Adipocyte (in vitro differentiated cells): ENCODE measurements around the gene CARD10.
A peak's percentile ranks its signal among the peaks of the same experiment; 100 is the strongest.
"Not testable (repeated sequence)": the region's sequence is repeated elsewhere in the genome, so short reads cannot be mapped to it uniquely, and the experiment has no call there.

Experiments
- DNase-seq: peaks from one replicate; pipeline ENCODE4 v3.0.0-alpha.2; 2015; ENCODE audit warnings: low read depth
- H3K27me3 ChIP-seq: replicated peaks from 2 replicates; pipeline ENCODE4 v1.7.0; 2013; ENCODE audit warnings: mild to moderate bottlenecking, low read length, moderate library complexity; ENCODE audit not compliant: control insufficient read depth, insufficient read depth
- H3K36me3 ChIP-seq: 2 replicates; pipeline ENCODE4 v1.7.0; 2013; ENCODE audit warnings: low read length, mild to moderate bottlenecking, moderate library complexity; ENCODE audit not compliant: control insufficient read depth, insufficient read depth, severe bottlenecking
- H3K4me1 ChIP-seq: 2 replicates; pipeline ENCODE4 v1.7.0; 2013; ENCODE audit warnings: mild to moderate bottlenecking, low read length, moderate library complexity; ENCODE audit not compliant: control insufficient read depth, insufficient read depth
- H3K4me3 ChIP-seq: 2 replicates; pipeline ENCODE4 v1.7.0; 2013; ENCODE audit warnings: mild to moderate bottlenecking, low read length, moderate library complexity
- H3K9ac ChIP-seq: 2 replicates; pipeline ENCODE4 v1.7.0; 2013; ENCODE audit warnings: mild to moderate bottlenecking, low read length, moderate library complexity
- H3K9me3 ChIP-seq: 2 replicates; pipeline ENCODE4 v1.7.0; 2013; ENCODE audit warnings: mild to moderate bottlenecking, low read length, moderate library complexity; ENCODE audit not compliant: control insufficient read depth

Gene CARD10

GRCh38 chr22:37538590-37539357, 19.6 kb upstream of the CARD10 start:
- H3K36me3 ChIP-seq, result no peaks in the 10 kb centered on the region
- DNase-seq, result peak; percentile 96
- H3K27me3 ChIP-seq, result no peaks in the 10 kb centered on the region
- peaks cover 20% of the 10 kb centered on the region for H3K4me1 ChIP-seq
- H3K4me3 ChIP-seq, result peak overlapping the region; percentile 21
- peak overlapping the region; percentile 56 for H3K9ac ChIP-seq
- H3K9me3 ChIP-seq, result no peaks in the 10 kb centered on the region

DNA sequence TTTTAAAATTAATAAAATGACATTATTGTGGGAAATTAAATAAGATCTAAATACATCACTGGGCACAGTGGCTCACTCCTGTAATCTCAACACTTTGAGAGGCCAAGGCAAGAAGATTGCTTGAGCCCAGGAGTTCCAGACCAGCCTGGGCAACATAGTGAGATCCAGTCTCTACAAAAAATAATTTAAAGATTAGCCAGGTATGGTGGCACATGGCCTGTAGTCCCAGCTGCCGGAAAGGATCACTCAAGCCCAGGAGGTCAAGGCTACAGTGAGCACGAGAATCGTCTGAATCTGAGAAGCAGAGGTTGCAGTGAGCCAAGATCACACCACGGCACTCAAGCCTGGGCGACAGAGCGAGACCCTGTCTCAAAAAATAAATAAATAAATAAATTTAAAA, 15.9 kb upstream of the CARD10 start:
- Histone ChIP-seq H3K4me1 (peaks cover 17% of the 10 kb centered on the region), H3K9ac (no peak overlapping the region), H3K36me3 (no peaks in the 10 kb centered on the region), H3K27me3 (no peaks in the 10 kb centered on the region), H3K4me3 (no peak overlapping the region), H3K9me3 (no peaks in the 10 kb centered on the region)
- no peak for DNase-seq

GRCh38 chr22:37534445-37534844, 15.2 kb upstream of the CARD10 start:
- H3K9me3 ChIP-seq, result no peaks in the 10 kb centered on the region
- no peak for DNase-seq
- peaks cover 17% of the 10 kb centered on the region for H3K4me1 ChIP-seq
- no peaks in the 10 kb centered on the region for H3K36me3 ChIP-seq
- H3K4me3 ChIP-seq, result no peak overlapping the region
- H3K9ac ChIP-seq, result no peak overlapping the region
- no peaks in the 10 kb centered on the region for H3K27me3 ChIP-seq

- no peaks in the 10 kb centered on the region for H3K27me3 ChIP-seq
- DNase-seq, result peak; percentile 79
- no peaks in the 10 kb centered on the region for H3K36me3 ChIP-seq
- no peak overlapping the region for H3K9ac ChIP-seq
- H3K4me1 ChIP-seq, result peaks cover 15% of the 10 kb centered on the region
- H3K9me3 ChIP-seq, result no peaks in the 10 kb centered on the region
- H3K4me3 ChIP-seq, result no peak overlapping the region
Observed at GRCh38 chr22:37533995-37534394, 14.8 kb upstream of the CARD10 start.

GRCh38 chr22:37529652-37530345, 10.6 kb upstream of the CARD10 start:
- no peaks in the 10 kb centered on the region for H3K9me3 ChIP-seq
- no peak for DNase-seq
- peaks cover 32% of the 10 kb centered on the region for H3K4me1 ChIP-seq
- no peaks in the 10 kb centered on the region for H3K36me3 ChIP-seq
- H3K9ac ChIP-seq, result no peak overlapping the region
- H3K27me3 ChIP-seq, result no peaks in the 10 kb centered on the region
- H3K4me3 ChIP-seq, result no peak overlapping the region

- DNase-seq, H3K27me3 ChIP-seq, H3K9ac ChIP-seq, H3K36me3 ChIP-seq, H3K4me3 ChIP-seq, H3K9me3 ChIP-seq: not testable (repeated sequence)
- peaks cover 23% of the 10 kb centered on the region for H3K4me1 ChIP-seq
Observed at GRCh38 chr22:37527952-37528351, 8.7 kb upstream of the CARD10 start.

DNA sequence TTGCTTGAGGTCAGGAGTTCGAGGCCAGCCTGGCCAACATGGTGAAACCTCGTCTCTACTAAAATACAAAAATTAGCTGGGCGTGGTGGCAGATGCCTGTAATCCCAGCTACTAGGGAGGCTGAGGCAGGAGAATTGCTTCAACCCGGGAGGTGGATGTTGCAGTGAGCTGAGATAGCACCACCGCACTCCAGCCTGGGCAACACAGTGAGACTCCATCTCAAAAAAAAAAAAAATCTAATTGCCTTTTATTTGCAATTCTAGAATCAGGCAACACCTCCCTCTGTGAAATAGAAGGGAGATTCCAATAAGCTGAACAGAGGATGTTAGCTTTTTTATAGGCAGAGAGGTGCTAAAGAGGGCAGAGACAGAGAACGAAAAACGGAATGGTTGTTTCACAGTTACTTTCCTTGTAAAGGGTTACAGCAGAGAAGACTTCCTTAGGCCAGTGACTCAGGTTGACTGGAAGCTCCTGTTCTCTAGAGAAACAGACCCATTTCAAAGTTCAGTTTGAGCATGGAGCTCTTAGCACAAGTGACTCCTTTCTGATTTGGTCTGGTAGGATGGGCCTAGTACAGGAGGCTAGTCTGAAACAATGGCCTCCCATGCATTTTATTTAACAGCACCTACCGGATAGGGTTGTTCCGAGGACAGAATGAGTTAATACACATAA, 8.0 kb upstream of the CARD10 start:
- not testable (repeated sequence) for DNase-seq, H3K27me3 ChIP-seq, H3K36me3 ChIP-seq, H3K4me3 ChIP-seq, H3K9ac ChIP-seq, H3K9me3 ChIP-seq
- peaks cover 23% of the 10 kb centered on the region for H3K4me1 ChIP-seq

GRCh38 chr22:37526376-37526775, 7.2 kb upstream of the CARD10 start:
- Histone ChIP-seq H3K4me3 (peak overlapping the region; percentile 10), H3K27me3 (no peaks in the 10 kb centered on the region), H3K4me1 (peaks cover 23% of the 10 kb centered on the region), H3K36me3 (no peaks in the 10 kb centered on the region), H3K9me3 (no peaks in the 10 kb centered on the region), H3K9ac (peak overlapping the region; percentile 28)
- DNase-seq, result peak; percentile 38

DNA sequence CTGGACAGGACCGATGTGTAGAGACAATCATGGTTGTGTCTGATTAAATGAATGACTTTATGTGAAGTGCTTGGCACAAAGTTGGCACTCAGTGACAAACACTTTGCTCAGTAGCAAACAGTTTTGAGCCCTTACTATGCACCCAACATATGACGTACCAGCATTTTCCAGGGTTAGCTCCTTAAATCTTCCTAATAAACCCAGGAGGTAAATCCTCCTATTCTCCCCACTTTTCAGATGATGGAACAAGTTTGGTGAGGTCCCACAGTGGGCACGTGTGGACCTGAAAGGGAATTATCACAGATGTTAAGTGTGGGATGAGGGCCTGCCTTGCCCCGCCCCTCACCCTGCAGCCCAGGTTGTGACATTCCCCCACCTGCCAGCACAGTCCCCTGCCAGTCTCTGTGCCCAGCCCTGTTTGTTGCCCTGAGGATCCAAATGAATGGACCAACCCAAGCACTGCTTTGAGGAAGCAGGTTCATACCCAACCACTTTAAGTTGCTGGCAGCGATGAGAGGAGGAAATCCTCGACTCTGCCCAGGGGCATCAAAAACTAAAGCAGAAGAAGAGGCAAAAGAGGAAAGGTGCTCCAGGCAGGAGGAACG, 6.6 kb upstream of the CARD10 start:
- DNase-seq, result no peak
- peak overlapping the region; percentile 10 for H3K4me3 ChIP-seq

DNA sequence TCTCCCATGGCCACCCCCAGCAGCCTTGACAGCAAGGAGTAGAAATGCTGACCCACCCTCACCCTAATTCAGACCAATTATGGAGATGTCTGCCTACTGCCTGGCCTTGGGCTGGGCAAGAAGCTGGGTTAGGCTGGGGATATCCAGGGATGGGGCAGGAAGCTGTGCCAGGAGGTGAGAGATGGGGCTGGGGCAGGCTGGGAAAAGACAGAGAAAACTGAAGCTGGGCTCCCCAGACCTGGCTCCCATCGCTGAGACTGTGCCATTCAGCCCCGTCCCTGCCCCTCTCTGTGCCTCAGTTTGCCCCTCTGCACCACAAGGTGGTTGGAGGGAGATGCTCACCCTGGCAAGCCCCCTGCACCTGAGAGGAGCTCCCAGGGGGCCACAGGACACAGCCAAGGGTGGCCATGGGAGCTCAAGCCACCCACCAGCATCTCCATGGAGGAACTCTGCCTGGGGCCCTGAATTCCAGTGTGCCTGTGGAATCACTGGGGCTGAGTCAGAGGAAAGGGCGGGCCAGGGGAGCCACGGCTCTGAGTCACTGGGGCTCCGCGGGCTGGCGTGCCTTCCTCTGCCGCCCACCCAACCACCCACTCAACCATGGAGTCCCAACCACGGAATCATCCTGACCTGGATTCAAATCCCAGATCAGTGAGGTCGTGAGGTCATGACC, 6.0 kb upstream of the CARD10 start:
- no peaks in the 10 kb centered on the region for H3K27me3 ChIP-seq
- H3K4me3 ChIP-seq, result peak overlapping the region; percentile 26
- DNase-seq, result peak; percentile 89
- peaks cover 23% of the 10 kb centered on the region for H3K4me1 ChIP-seq
- no peaks in the 10 kb centered on the region for H3K36me3 ChIP-seq
- H3K9ac ChIP-seq, result peak overlapping the region; percentile 28
- no peaks in the 10 kb centered on the region for H3K9me3 ChIP-seq

More for the DNA sequence above, 6.6 kb upstream of the CARD10 start:
- Histone ChIP-seq H3K36me3 (no peaks in the 10 kb centered on the region), H3K9ac (peak overlapping the region; percentile 28), H3K4me1 (peaks cover 23% of the 10 kb centered on the region), H3K9me3 (no peaks in the 10 kb centered on the region), H3K27me3 (no peaks in the 10 kb centered on the region)
